ENCODE results near the gene EBF3. TPM values are rescaled to one million over a fixed set of nuclear protein-coding genes. Genes with fewer than 3 reads are reported as not detected.

Gene EBF3
- total RNA-seq, 1 donor from 2014 or later: 1.2 TPM

GRCh38 chr10:129962872-129963640 lies 1.0 kb downstream of the EBF3 start:
- TF ChIP-seq, protein P1, sequence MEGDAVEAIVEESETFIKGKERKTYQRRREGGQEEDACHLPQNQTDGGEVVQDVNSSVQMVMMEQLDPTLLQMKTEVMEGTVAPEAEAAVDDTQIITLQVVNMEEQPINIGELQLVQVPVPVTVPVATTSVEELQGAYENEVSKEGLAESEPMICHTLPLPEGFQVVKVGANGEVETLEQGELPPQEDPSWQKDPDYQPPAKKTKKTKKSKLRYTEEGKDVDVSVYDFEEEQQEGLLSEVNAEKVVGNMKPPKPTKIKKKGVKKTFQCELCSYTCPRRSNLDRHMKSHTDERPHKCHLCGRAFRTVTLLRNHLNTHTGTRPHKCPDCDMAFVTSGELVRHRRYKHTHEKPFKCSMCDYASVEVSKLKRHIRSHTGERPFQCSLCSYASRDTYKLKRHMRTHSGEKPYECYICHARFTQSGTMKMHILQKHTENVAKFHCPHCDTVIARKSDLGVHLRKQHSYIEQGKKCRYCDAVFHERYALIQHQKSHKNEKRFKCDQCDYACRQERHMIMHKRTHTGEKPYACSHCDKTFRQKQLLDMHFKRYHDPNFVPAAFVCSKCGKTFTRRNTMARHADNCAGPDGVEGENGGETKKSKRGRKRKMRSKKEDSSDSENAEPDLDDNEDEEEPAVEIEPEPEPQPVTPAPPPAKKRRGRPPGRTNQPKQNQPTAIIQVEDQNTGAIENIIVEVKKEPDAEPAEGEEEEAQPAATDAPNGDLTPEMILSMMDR (IDR thresholded peaks at IDR 0.05; ENCODE audit: unreplicated experiment): no peak
- peak overlapping the region; percentile 63 for H3K4me3 Mint-ChIP-seq
- DNase-seq (ENCODE audit: low spot score in 2 of 2, unreplicated experiment in 2 of 2): peak in 1 of 2 experiments; percentile 52
- no peaks in the 10 kb centered on the region for H3K36me3 Mint-ChIP-seq
- peaks cover 79% of the 10 kb centered on the region for H3K27me3 Mint-ChIP-seq (ENCODE audit: low read depth)
- no peaks in the 10 kb centered on the region for H3K9me3 Mint-ChIP-seq
- H3K4me1 Mint-ChIP-seq: peaks cover 23% of the 10 kb centered on the region
- peak overlapping the region; percentile 61 for H3K27ac Mint-ChIP-seq

- Mint-ChIP-seq H3K4me1 (peaks cover 23% of the 10 kb centered on the region), H3K36me3 (no peaks in the 10 kb centered on the region), H3K27me3 (ENCODE audit: low read depth) (peaks cover 79% of the 10 kb centered on the region), H3K4me3 (peak overlapping the region; percentile 53), H3K9me3 (no peaks in the 10 kb centered on the region), H3K27ac (peak overlapping the region; percentile 11)
- TF ChIP-seq, protein P1 (IDR thresholded peaks at IDR 0.05; ENCODE audit: unreplicated experiment): no peak
- DNase-seq (ENCODE audit: low spot score in 2 of 2, unreplicated experiment in 2 of 2): no peak
Measured at GRCh38 chr10:129962031-129962871, 1.8 kb downstream of the EBF3 start.

GRCh38 chr10:129961157-129961701 lies 2.8 kb downstream of the EBF3 start:
- H3K4me3 Mint-ChIP-seq: no peak overlapping the region
- no peaks in the 10 kb centered on the region for H3K36me3 Mint-ChIP-seq
- H3K27me3 Mint-ChIP-seq (ENCODE audit: low read depth): peaks cover 81% of the 10 kb centered on the region
- H3K27ac Mint-ChIP-seq: no peak overlapping the region
- peaks cover 23% of the 10 kb centered on the region for H3K4me1 Mint-ChIP-seq
- TF ChIP-seq, protein P1 (IDR thresholded peaks at IDR 0.05; ENCODE audit: unreplicated experiment): no peak
- no peak for DNase-seq (ENCODE audit: low spot score in 2 of 2, unreplicated experiment in 2 of 2)
- no peaks in the 10 kb centered on the region for H3K9me3 Mint-ChIP-seq

- no peak for DNase-seq (ENCODE audit: low spot score in 2 of 2, unreplicated experiment in 2 of 2)
- TF ChIP-seq, protein P1 (IDR thresholded peaks at IDR 0.05; ENCODE audit: unreplicated experiment): no peak
- H3K27ac Mint-ChIP-seq: no peak overlapping the region
- peak overlapping the region; percentile 39 for H3K4me3 Mint-ChIP-seq
- no peaks in the 10 kb centered on the region for H3K9me3 Mint-ChIP-seq
- H3K4me1 Mint-ChIP-seq: peaks cover 23% of the 10 kb centered on the region
- peaks cover 81% of the 10 kb centered on the region for H3K27me3 Mint-ChIP-seq (ENCODE audit: low read depth)
- no peaks in the 10 kb centered on the region for H3K36me3 Mint-ChIP-seq
Measured at GRCh38 chr10:129960481-129961156, 3.5 kb downstream of the EBF3 start.
